ENCODE measurements around the gene ASPHD2.
A peak's percentile ranks its signal among the peaks of the same experiment; 100 is the strongest.

ASPHD2 gene

GRCh38 chr22:26429458-26430286, 612 bp downstream of the ASPHD2 start:
- TF ChIP-seq CTCF (IDR thresholded peaks at IDR 0.05; ENCODE audit: low read depth, low read length, missing control alignments): no peak
- H3K4me3 ChIP-seq (ENCODE audit: low read depth, low read length): peak overlapping the region; percentile 44
- in situ Hi-C loops (cut with HindIII; ENCODE audit: low sequenced_read_pairs): no loop called here
- DNase-seq (ENCODE audit: low read depth): no peak

GRCh38 chr22:26430600-26430999, 1.5 kb downstream of the ASPHD2 start:
- TF ChIP-seq CTCF (IDR thresholded peaks at IDR 0.05; ENCODE audit: low read depth, low read length, missing control alignments): no peak
- in situ Hi-C loops (cut with HindIII; ENCODE audit: low sequenced_read_pairs): no loop called here
- no peak for DNase-seq (ENCODE audit: low read depth)
- no peak overlapping the region for H3K4me3 ChIP-seq (ENCODE audit: low read depth, low read length)

- TF ChIP-seq CTCF (IDR thresholded peaks at IDR 0.05; ENCODE audit: low read depth, low read length, missing control alignments): no peak
- no peak overlapping the region for H3K4me3 ChIP-seq (ENCODE audit: low read depth, low read length)
- no peak for DNase-seq (ENCODE audit: low read depth)
- in situ Hi-C loops (cut with HindIII; ENCODE audit: low sequenced_read_pairs): no loop called here
These were observed 2.4 kb downstream of the ASPHD2 start for GRCh38 chr22:26431261-26431995.

- no peak overlapping the region for H3K4me3 ChIP-seq (ENCODE audit: low read depth, low read length)
- no peak for DNase-seq (ENCODE audit: low read depth)
- in situ Hi-C loops (cut with HindIII; ENCODE audit: low sequenced_read_pairs): no loop called here
- no peak for TF ChIP-seq CTCF (IDR thresholded peaks at IDR 0.05; ENCODE audit: low read depth, low read length, missing control alignments)
These were observed 3.7 kb downstream of the ASPHD2 start for GRCh38 chr22:26432619-26433311.

GRCh38 chr22:26433805-26434204, 4.7 kb downstream of the ASPHD2 start:
- no peak for TF ChIP-seq CTCF (IDR thresholded peaks at IDR 0.05; ENCODE audit: low read depth, low read length, missing control alignments)
- H3K4me3 ChIP-seq (ENCODE audit: low read depth, low read length): no peak overlapping the region
- no peak for DNase-seq (ENCODE audit: low read depth)
- in situ Hi-C loops (cut with HindIII; ENCODE audit: low sequenced_read_pairs): no loop called here

- no peak overlapping the region for H3K4me3 ChIP-seq (ENCODE audit: low read depth, low read length)
- in situ Hi-C loops (cut with HindIII; ENCODE audit: low sequenced_read_pairs): no loop called here
- no peak for DNase-seq (ENCODE audit: low read depth)
- no peak for TF ChIP-seq CTCF (IDR thresholded peaks at IDR 0.05; ENCODE audit: low read depth, low read length, missing control alignments)
These were observed 6.5 kb downstream of the ASPHD2 start for GRCh38 chr22:26435327-26436093.

Measured in astrocyte of the cerebellum (primary cell).